ENCODE results near the gene TMEM218. TPM values are rescaled to one million over a fixed set of nuclear protein-coding genes. Genes with fewer than 3 reads are reported as not detected.

Gene TMEM218
- total and polyA plus RNA-seq, 2 of the 8 experiments (the other 6 are each of a cell fraction or from before 2014, with no cell fraction given), result 17.0 to 33.5 TPM

- CTCF ChIA-PET (ENCODE audit: partially characterized antibody), result interaction anchor here (0.6 to 2.5 kb wide), 11 partner anchors 9 to 221 kb away, joined by 3 to 14 read pairs (median 4); no protein-coding TSS in a partner anchor
Observed at GRCh38 chr11:125129316-125129993, 18.0 kb upstream of the TMEM218 start.

More at GRCh38 chr11:125129316-125129993, 18.0 kb upstream of the TMEM218 start:
- Histone ChIP-seq H3K9me3 (ENCODE audit: insufficient read depth in 2 of 2, low read depth in 1 of 2, low read length in 1 of 2) (no peaks in the 10 kb centered on the region), H4K8ac (ENCODE audit: extremely low read depth, insufficient read depth, low read length) (no peak overlapping the region), H3K79me2 (ENCODE audit: control insufficient read depth in 1 of 2, insufficient read depth in 2 of 2, low read length in 2 of 2) (no peaks in the 10 kb centered on the region; a peak in 1 of 4 replicates), H2BK120ac (replicated peaks; ENCODE audit: low read depth, low read length) (no peak overlapping the region), H3K18ac (ENCODE audit: extremely low read depth, low read length) (no peak overlapping the region), H2BK15ac (ENCODE audit: low read length) (no peak overlapping the region), H2AK5ac (ENCODE audit: low read depth, low read length) (no peak overlapping the region), H3K79me1 (ENCODE audit: low read depth, low read length) (no peaks in the 10 kb centered on the region), H3K23me2 (ENCODE audit: low read depth, low read length) (no peaks in the 10 kb centered on the region; the same call in 1 of the 2 replicates), H3K9ac (replicated peaks in 1 of 4; ENCODE audit: extremely low read depth in 1 of 4, low read depth in 3 of 4, low read length in 3 of 4) (no peak overlapping the region), H3K56ac (replicated peaks; ENCODE audit: insufficient read length, low read depth, low read length) (no peak overlapping the region), H3K27ac (ENCODE audit: low read depth, low read length) (no peak overlapping the region), H3K4me2 (ENCODE audit: insufficient read depth in 1 of 2, low read depth in 2 of 2, low read length in 2 of 2) (no peak overlapping the region), H2BK12ac (ENCODE audit: low read depth, low read length) (no peak overlapping the region), H2BK5ac (ENCODE audit: low read depth, low read length) (no peak overlapping the region), H3K14ac (ENCODE audit: insufficient read length) (no peak overlapping the region), H4K20me1 (replicated peaks in 1 of 2; ENCODE audit: control insufficient read depth in 1 of 2, insufficient read depth in 2 of 2, low read length in 2 of 2) (no peaks in the 10 kb centered on the region), H2AFZ (ENCODE audit: low read length) (no peak overlapping the region), H3K4me3 (ENCODE audit: extremely low read depth in 1 of 4, insufficient read depth in 2 of 4, low read depth in 3 of 4, low read length in 4 of 4) (no peak overlapping the region), H4K5ac (ENCODE audit: insufficient read length, low read depth, low read length) (no peak overlapping the region), H3K23ac (ENCODE audit: insufficient read length) (no peak overlapping the region), H3K4me1 (replicated peaks in 1 of 4; ENCODE audit: control insufficient read depth in 3 of 4, insufficient read depth in 4 of 4, low read length in 3 of 4) (no peaks in the 10 kb centered on the region), H4K91ac (replicated peaks; ENCODE audit: insufficient read length, low read length) (no peak overlapping the region), H3K36me3 (ENCODE audit: control insufficient read depth in 2 of 4, insufficient read depth in 4 of 4, low read length in 3 of 4) (no peaks in the 10 kb centered on the region), H2BK20ac (ENCODE audit: low read length) (no peak overlapping the region), H3K27me3 (replicated peaks in 1 of 4; ENCODE audit: control insufficient read depth in 3 of 4, extremely low read depth in 1 of 4, insufficient read depth in 3 of 4, low read length in 3 of 4) (peaks cover 0 to 2% (median 2%) of the 10 kb centered on the region in 4 experiments; a peak in 4 of 7 replicates), H3K4ac (replicated peaks; ENCODE audit: insufficient read length, low read depth, low read length) (no peak overlapping the region)
- POLR2A ChIA-PET (ENCODE audit: partially characterized antibody), result no interaction called here
- DNase-seq (ENCODE audit: low read depth in 1 of 2, low spot score in 2 of 2) (no peak), FAIRE-seq (no peak)
- 94% methylated on average over 22 of the region's 22 CpGs; no CpG with 5 or more reads in 1 of the 2 experiments for WGBS, 2 experiments (ENCODE audit: extremely low coverage in 1 of 2, insufficient coverage in 1 of 2, insufficient read length in 1 of 2, insufficient replicate concordance in 2 of 2, low coverage in 1 of 2, low lambda C conversion rate in 2 of 2, missing lambda C conversion rate in 1 of 2)
- TF ChIP-seq EP300 (IDR thresholded peaks at IDR 0.05; ENCODE audit: borderline replicate concordance in 1 of 2, low read depth in 2 of 2, low read length in 2 of 2), result no peak
- TF ChIP-seq ZNF274 (IDR thresholded peaks at IDR 0.05; ENCODE audit: borderline replicate concordance, extremely low read depth, low read length), result no peak
- no peak for TF ChIP-seq KDM4A (IDR thresholded peaks at IDR 0.05; ENCODE audit: low read depth, low read length, severe bottlenecking)
